HG02943 (cell line): ENCODE data around the gene SPART.

ENCODE experiments used
- ATAC-seq: cut with Tn5 transposase; IDR thresholded peaks from one replicate; pipeline ENCODE4 v1.9.1; 2021; ENCODE audit warnings: mild to moderate bottlenecking, low read depth, moderate library complexity; ENCODE audit not compliant: unreplicated experiment

The SPART gene, protein sequence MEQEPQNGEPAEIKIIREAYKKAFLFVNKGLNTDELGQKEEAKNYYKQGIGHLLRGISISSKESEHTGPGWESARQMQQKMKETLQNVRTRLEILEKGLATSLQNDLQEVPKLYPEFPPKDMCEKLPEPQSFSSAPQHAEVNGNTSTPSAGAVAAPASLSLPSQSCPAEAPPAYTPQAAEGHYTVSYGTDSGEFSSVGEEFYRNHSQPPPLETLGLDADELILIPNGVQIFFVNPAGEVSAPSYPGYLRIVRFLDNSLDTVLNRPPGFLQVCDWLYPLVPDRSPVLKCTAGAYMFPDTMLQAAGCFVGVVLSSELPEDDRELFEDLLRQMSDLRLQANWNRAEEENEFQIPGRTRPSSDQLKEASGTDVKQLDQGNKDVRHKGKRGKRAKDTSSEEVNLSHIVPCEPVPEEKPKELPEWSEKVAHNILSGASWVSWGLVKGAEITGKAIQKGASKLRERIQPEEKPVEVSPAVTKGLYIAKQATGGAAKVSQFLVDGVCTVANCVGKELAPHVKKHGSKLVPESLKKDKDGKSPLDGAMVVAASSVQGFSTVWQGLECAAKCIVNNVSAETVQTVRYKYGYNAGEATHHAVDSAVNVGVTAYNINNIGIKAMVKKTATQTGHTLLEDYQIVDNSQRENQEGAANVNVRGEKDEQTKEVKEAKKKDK

DNA sequence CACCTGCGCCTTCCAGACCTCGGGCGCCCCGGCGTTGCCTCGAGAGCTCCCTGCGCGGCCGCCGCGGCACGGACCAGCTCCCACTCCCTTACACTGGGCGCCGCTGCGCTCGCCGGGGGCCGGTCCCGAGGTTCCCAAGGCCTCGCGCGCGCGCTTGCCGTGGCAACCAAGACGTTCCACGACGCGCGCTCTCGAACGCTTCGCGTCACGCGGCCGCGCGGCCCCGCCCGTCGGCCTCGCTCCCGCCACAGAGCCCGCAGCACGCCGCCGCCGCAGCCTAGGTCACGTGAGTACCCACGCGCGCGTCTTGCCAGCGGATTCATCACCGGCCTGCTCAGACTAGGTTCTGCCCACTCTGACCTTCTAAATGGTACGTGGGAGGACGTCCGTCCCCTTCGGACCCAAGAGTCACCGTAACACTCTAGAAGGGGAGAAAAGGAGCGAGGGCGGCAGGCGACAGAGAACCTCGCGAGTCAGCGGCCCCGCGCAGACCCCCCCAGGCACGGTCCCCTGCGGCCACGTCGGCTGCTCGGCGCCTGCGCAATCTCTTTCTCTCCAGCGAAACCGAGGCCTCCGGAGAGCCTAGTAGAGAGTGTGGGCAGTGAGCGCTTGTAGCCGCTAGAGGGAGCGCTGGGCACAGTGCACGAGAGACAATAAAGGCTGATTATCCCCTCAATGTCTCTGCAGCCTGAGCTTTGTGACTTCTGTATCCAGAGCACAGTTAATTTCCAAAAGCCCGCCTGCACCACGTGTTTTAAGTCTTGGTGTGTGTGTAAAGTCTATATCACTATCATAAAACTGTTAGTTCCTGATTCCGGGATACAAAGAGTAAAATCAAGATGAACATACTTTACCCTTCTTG lies at the start of gene SPART:
TSS of gene SPART (minus strand) at position 173 of the 862 bp plus-strand sequence. CDS start 10,564 bp downstream, outside the sequence.
- ATAC-seq, result peak; percentile 88

DNA sequence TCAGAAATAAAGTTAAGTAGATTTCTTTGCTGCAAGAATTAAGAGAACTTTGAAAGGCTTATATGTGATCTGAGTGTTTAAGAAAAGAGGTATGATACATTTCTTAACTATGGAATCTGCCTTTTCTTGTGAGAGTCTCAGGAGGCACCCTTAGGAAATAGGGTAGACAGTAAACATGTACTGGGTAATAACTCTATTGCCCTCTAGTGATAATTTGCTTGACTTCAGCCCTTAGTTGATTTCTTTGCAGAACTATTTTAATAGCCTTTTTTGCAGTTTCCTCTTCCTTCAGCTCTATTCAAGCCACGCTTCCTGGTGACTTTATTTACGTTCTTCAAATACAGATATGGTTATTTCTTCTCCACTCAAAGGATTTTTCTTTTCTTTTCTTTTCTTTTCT lies 49.1 kb upstream of the SPART start:
- ATAC-seq, result no peak

DNA sequence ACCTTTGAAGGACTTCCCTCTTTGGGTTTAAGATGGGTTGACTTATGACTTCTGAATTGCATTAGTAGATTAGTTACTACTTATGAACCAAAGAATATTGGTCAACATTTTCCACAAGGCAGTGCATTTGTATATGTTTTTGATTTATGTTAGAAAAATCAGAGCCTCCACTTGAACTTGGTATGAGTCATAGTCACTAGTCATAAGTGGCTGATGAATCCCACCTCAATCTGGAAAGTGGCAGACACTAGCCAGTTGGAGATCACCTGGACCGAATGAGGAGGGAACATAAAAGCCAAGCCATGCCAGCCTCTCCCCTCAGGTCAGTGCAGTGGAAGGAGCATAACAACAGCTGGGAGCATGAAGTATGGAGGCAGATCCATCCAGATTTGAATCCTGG lies 39.3 kb upstream of the SPART start:
- no peak for ATAC-seq

DNA sequence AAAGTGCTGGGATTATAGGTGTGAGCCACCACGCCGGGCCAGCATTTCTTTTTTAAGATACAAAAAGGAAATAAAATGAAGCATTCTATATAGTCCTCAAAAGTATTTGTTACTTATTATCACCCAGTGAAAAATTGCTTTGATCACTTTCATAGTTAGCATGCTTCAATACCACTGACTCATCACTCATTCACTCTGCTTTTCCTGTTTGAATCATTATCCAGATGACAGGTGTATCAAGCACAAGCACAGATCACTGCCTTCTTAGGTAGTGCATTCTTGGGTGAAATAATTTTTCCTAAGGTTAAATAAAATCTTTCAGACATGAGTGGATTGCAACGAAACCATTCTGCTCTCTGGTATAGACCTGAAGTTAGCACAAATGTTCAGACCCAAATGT lies 35.8 kb upstream of the SPART start:
- ATAC-seq, result no peak

DNA sequence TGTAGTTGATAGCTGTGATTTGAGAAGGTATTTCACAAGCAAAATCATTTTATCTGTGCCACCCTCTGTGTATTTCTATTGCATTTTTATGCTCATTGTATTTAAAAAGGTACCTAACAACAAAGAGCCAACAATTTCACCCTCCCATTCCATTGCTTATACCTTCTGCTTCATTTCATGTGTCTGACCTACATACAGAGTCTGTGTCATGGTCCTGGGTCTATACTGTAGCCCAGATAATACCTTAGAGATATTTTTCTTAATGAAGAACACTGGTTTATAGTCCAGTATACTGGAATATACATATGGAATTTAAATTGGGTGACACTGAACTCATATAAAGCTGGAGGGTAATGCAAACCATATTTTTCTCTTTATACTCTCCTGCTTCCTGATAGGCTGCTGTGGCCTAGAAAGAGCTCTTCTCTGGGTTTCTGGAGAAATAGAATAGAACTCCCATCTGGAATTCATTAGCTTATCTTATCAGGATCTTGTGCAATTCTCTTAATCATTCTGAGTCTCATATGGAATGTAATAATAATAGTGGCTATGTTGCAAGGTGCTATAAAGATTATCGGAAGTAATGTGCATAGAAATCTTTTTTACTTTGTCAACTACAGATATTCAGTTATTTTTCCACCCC lies 31.8 kb upstream of the SPART start:
- no peak for ATAC-seq

DNA sequence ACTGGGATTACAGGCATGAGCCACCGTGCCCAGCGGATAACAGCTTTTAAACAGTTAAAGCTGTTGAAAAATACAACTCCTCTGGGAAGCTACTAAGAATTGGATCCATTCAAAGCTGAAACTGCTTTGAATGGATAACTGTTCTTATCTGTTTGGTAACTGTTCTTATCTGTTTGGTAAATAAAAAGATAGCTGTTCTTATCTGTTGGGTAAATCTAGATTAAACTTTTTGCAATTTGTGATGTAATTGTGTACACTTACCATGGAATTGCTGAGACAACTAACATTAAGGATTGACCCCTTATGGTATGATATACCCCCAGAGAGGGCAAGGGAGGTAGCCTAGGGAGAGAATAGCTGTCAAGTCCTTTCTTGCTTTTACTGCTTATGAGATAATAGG lies 27.9 kb upstream of the SPART start:
- ATAC-seq, result no peak

DNA sequence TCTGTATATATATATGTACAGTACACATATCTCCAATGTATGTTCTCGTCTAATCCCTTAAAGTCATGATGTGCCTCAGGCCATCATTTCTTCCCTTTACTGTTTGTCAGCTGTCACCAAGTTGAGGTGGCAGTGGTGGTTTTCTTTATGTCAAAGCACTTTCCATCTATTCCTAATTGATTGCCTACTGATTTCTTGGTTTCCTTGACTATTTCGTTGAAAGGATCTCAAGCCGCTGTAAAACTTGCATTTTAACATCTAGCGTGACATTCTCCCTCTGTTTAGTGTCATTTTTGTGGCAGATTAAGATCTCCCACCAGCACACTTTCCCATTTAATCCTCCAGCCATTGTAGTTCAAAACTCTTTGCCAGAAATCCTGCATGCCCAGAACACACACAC lies 25.0 kb upstream of the SPART start:
- no peak for ATAC-seq

DNA sequence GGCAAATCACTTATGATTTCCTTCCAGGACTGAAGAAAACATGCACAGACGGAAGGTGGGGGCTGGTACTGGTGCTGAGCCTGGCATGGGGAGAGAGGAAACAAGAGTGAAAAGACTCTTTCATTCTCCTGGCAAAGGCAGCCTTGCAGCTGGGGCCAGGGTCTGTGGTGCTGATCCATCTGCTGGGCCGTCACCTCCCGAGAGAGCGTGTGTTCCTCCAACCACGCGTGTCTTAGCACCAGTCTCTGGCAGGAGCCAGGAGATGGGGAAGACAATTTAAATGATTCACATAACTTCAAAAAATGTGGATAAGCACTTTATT lies 23.9 kb upstream of the SPART start:
- no peak for ATAC-seq

DNA sequence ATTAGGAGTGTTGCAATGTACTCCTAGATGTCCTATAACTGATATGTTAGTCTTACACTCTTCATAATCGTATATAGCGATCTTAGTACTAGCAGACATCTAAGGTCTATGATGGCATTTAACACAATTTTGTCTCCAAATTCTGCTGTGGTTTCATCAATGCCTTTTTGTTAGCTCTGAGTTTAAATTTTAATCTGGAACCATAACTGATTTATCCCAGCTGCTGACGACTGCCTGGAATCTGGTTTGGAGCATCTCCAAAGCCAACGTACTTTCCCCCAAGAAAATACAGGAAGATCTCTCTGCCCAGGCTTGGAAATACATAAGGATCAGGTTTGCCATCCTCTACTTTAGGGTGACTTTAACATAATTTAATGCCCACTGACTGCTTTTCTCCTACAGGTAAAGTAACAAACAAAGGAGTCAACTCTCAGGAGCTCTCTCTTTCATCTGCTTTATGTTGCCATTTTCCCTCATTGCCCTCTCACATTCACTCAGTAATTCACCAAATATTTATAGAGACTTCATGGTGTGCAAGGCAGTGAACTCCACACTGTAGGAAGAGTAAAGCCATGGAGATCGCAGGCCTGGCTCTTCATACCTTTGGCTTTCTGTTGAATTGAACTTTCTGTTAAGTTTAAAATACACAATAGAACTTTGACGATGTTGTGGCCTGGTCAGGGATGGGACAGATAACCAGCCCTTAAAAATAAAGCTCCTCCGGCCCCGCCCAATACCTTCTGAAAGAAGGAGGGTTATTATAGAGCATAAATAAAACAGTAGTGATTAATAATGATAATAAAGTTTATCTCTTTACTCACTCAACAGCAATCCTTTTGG lies 23.3 kb upstream of the SPART start:
- ATAC-seq, result no peak

DNA sequence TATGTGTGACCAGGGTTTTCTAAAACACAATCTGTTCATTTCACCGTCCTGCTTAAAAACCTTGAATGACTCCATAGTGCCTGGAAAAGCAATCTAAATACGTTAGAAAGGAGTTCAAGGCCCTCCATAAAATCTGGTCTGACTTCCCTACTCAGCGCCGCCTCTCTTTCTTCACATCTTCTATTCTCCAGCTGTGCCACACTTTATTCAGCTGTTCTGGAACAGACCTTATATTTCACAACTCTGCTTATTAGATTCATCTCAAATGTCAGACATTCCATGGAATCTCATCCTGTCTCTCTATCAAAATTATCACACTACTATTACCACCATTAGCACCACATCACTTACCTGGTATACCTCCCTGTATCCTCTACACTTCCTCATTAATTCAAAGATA lies 19.8 kb upstream of the SPART start:
- no peak for ATAC-seq

DNA sequence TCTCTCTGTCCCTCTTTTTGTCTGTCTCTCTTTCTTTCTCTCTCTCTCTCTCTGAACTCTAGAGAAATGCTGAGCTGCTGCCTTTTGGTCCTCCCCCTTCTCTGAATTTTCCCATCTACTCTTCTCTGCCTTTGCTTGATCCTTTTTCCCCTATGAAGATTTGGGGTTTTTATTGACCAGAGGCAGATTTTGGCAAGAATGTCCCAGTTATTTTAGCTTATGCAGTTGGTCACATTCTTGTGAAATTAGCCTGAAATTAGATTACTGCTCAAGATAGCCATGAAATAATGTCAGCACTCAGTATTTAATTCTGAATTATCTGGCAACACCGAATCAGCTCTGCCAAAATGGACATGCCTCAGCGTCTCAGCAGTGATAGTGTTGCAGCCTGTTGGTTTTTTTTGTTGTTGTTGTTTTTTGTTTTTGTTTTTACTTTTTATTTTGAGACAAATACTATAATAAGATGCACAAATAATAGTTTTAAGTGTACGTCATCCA lies 17.2 kb upstream of the SPART start:
- no peak for ATAC-seq

DNA sequence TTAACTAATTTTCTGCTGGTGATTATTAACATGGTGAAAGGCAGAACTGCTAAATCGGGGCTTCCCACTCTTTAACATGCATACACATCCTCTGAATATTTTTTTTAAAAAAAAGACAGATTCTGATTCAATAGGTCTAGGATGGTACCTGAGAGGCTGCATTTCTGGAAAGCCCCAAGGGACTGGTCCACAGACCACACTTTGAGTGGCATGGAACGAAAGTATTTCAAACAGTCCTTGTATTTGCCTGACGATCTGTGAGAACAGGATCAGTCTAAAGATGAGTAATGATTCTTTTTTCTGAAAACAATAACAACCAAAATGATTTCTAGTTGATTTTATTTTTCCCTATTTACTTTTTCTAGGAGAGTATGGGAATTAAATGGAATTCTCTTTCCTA lies 16.7 kb upstream of the SPART start:
- ATAC-seq, result no peak

DNA sequence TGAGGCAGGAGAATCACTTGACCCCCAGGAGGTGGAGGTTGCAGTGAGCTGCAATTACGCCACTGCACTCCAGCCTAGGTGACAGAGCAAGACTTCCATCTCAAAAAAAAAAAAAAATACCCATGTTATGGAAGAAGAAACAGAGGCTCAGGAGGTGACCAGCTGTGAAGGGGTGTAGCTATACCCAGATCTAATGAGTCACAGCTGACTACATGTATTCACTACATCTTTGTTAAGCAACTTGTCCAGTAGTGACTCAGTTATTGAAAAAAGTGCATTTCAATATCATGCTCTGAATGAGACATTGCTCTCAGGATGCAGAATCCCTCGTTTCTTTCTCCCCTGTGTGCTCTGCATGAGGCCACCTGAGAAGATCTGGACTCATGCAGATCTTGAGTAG lies 16.1 kb upstream of the SPART start:
- ATAC-seq, result no peak

DNA sequence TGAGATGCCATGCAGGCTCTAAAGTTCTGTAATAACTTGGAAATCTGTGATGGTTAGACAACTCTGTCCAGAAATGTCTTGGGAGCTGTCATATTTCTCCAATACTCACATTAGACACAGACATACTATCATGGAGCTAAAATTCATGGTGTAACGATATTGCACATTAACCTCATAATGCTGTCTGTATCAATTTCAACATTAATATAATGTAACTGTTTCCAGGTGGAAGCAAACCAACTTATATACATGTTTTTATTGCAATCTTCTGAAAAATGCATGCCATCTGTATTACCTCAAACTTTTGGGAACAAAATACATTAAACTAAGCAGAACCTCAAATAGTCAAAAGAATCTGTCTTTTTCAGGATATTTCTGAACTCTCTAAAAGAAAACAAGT lies 14.7 kb upstream of the SPART start:
- ATAC-seq, result no peak

DNA sequence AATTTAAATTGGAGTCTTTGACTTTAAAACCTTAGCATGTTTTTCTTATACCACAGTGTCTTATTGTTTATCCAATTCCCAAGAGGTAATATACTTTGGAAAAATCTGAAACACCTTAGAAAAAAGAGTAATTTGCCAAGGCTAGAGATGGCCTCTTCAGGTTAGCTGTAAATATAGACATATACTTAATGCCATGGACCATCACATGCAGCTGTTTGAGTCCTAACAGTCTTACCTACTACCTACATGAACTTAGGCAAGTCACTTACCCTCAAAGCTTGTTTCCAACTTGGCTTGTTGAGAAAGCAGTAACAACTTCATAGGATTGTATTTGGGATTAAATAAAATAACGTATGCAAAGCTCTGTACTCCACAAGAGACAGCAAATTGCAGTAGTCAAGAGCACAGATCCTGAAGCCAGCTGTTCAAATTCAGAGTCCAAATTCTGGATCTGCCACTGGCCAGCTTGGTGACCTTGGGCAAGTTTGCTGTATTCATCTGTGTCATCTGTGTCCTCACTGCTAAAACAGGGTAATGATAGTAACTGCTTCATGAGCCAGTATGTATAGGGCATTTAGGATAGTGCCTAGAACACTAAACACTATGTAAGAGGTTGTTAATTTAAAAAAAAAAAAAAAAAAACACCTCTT lies 13.2 kb upstream of the SPART start:
- no peak for ATAC-seq

DNA sequence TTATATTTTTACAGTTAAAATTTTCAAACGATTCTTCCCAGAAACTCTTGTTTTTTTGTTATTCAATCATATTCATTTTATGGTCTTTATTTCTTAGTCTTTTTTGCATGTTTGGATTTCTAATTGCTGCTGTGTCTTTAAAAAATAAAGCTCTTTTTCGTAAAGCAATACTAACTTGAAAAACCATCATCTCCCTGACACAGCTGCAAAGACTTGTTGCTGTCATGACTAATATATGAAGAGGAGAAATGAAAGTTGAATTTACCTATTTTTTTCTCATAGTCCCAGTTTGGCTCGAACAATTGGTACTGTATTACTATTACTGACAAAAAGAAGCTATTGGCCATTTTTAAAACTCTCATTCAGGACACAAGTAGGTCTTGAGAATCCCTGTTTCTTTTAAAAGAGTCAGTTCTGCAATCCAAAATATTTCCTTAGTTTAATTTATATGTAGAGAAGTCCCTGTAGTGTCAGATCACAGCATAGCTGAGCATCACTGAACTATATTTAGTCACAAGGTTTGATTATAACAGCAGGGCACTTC lies 12.1 kb upstream of the SPART start:
- ATAC-seq, result no peak

DNA sequence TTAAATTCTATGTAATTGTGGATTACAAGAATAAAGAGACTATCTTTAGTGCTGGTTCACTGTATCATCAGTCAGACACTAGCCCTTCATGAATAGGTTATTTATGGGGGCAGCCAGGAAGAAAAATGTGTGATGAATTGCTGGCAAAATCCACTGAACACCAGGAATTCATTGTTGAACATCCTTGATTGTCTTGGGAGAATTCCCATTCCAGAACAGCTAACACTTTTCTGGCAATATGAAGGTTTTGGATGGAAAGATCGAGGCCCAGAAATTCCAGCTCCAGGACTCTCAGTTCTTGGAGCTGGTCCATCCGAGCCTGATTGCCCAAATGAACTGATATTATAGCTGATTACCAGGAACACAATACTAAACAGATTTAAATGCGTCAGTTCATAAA lies 11.5 kb upstream of the SPART start:
- ATAC-seq, result no peak

DNA sequence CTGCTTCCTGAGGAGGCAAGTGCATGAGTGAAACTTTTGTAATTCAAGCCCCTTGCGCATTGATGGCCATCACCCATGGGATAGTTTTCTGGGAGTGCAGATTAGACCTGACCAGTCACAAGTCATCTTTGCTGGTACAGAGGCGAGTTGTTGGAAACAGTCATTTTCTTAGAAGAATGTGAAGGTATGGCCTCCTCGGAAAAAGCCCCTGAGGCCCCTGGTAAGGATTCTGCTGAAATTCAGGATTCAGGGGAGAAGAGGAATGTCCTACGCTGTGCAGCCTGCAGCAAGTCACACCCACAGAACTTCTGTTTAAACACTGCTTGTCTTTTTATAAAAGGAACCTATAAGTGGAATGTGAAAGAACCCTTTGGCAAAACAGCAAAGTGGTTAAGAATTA lies 11.0 kb upstream of the SPART start:
- ATAC-seq, result no peak

DNA sequence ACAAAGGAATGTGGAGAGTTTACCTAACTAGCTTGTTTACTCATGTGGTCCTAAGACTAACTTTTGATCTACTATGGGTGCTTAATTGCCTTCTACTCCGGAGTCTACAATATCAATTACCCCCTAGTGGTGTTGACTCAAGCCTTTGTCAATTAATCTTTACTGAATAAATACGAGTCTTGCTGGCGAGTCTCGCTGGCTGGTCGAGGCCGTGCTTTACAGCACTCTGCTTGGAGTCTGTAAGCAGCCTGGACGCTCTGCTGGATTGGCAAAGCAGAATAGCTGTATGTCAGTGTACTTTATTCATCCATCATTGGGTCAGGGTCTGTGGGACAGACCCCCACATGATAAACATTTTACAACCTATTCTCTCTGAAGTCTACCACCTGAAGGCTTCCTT lies 9.9 kb upstream of the SPART start:
- no peak for ATAC-seq
